GM08714 (cell line): ENCODE data around the gene GBE1.
"Not testable (repeated sequence)": the region's sequence is repeated elsewhere in the genome, so short reads cannot be mapped to it uniquely, and the experiment has no call there.

Experiments
- H3K4me3 ChIP-seq: fragments of 200-500 bp; sonication (Bioruptor generic); 2 replicates; pipeline ENCODE4 v1.5.1; 2014; ENCODE audit warnings: mild to moderate bottlenecking, low read length, inconsistent platforms
- ZNF274 ChIP-seq: IDR thresholded peaks from 2 replicates; pipeline ENCODE4 v1.6.1; 2012; ENCODE audit warnings: mild to moderate bottlenecking, low read depth, low read length

The GBE1 gene

DNA sequence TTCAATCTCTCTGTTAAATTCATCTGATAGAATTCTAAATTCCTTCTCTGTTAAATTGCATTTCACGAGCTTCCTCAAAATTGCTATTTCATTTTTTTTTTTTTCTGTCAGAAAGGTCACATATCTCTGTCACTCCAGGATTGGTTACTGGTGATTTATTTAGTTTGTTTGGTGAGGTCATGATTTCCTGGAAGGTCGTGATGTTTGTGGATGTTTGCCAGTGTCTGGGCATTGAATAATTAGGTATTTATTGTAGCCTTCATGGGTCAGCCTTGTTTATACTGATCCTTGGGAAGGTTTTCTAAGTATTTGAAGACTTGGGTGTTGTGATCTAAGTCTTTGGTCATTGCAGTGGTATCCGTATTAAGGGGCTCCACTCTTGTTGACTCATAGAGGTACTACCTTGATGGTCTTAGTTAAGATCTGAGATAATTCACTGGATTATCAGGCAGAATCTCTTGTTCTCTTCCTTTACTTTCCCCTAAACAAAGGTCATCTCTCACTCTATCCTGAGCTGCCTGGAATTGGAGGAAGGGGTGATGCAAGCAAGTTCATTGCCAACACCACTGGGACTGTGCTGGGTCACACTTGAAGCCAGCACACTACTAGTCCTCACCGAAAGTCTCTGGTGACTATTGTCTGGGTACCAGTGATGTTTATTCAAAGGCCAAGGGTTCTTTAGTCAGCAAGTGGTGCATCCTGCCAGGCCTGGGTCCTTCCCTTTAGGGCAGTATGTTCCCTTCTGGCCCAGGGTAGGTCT lies 231.1 kb downstream of the GBE1 start:
- no peak overlapping the region for H3K4me3 ChIP-seq
- no peak for TF ChIP-seq ZNF274

- no peak for TF ChIP-seq ZNF274
- no peak overlapping the region for H3K4me3 ChIP-seq
Measured at GRCh38 chr3:81521855-81522254, 239.6 kb downstream of the GBE1 start.

DNA sequence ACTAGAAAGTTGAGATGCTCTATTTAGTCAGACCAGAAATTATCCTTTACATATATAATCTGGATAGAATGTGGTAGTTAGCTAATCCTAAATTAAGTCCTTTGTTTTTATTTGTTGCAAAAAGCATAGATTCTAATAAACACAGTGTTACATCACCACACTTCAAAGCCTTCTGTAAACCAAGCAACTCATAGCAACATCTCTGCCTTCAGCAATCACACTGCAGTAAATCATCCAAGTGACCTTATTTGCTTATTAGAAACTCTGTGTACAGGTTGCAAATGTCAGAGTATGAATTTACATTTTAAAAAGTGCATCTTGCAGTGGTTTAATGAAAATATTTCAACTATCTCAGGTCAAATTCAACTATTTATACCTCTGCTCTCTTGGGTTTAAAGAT lies 242.5 kb downstream of the GBE1 start:
- no peak for TF ChIP-seq ZNF274
- H3K4me3 ChIP-seq: no peak overlapping the region

DNA sequence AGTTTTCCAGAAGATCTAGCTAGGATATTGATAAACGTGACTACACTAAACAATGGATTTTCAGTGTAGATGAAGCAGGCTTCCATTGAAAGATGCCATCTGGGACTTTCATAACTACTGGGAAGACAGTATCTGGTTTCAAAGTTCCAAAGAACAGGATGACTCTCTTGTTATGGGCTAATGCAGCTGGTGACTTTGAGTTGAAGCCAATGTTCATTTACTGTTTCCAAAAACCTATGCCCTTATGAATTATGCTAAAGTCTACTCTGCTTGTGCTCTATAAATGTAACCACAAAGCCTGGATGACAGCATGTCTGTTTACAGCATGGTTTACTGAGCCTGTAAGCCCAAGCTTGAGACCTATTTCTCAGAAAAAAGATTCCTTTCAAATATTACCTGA lies 245.4 kb downstream of the GBE1 start:
- TF ChIP-seq ZNF274: no peak
- H3K4me3 ChIP-seq: no peak overlapping the region

- no peak overlapping the region for H3K4me3 ChIP-seq
- no peak for TF ChIP-seq ZNF274
Measured at GRCh38 chr3:81513591-81513990, 247.9 kb downstream of the GBE1 start.

GRCh38 chr3:81503026-81503425 lies 258.4 kb downstream of the GBE1 start:
- no peak overlapping the region for H3K4me3 ChIP-seq
- no peak for TF ChIP-seq ZNF274

GRCh38 chr3:81502236-81502635 lies 259.2 kb downstream of the GBE1 start:
- H3K4me3 ChIP-seq: no peak overlapping the region

GRCh38 chr3:81500039-81500438 lies 261.4 kb downstream of the GBE1 start:
- no peak overlapping the region for H3K4me3 ChIP-seq
- no peak for TF ChIP-seq ZNF274

More at GRCh38 chr3:81502236-81502635, 259.2 kb downstream of the GBE1 start:
- no peak for TF ChIP-seq ZNF274

DNA sequence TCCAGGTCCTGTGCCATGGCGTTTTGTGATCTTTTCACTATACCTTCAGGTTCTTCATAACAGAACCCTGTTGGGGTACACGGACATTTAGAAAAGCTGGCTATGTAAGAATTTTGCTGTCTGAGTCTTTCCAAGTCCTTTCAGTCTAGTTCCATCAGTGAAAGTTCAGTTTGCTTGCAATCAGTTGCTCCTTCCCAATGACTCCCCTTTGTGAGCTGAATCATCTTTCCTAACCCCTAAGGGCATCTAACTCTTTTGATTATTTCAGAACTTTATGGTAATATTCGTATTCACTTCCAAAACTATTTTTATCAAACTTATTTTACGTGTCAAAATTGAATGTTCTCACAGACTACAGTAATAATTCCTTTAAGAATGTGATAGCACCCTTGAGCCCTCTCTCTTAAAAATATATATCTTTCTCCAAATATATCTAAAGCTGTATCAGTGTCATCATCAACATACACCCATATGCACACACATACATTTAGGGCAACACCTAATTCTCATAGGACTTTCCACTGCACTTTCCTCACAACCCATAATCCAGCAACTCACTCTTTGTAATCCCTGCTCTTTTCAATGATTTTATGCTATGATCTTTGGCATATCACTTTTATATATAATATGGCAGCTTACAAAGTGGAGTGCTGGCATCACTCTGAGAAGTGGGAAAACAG lies 263.7 kb downstream of the GBE1 start:
- no peak overlapping the region for H3K4me3 ChIP-seq
- TF ChIP-seq ZNF274: no peak

DNA sequence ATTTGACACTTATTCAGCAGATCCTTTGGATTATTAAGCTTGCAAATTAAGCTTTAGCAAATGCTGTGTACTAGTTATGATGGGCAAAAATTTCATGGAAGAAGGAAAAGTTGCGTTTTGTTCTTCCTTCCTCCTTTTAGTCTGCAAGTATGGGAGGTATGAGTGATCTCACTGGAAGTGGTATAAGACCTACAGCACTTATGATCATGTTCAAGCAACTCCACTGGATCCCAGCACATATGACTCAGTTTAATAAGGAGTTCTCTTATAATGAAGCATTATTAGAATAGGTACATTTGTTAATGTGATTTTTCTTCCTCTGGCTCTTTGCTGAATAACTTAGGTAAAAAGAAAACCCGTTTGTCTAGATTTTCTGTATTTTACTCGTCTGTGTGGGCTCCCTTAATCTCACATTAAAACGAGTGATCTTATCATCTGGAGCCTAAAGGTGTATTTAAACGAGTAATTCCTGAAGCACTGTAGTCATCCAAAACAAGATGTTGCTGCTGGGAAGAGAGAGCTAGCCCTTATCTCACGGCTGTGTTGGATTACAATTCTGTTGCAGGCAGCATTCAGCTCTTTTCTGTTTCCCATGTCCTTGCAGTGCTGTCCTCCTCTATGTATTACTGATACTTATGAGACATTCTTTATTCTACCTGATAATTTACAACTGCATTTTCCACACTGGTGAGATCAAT lies 264.9 kb downstream of the GBE1 start:
- H3K4me3 ChIP-seq: no peak overlapping the region
- TF ChIP-seq ZNF274: no peak

- not testable (repeated sequence) for H3K4me3 ChIP-seq
Measured at GRCh38 chr3:81492471-81492870, 269.0 kb downstream of the GBE1 start.

DNA sequence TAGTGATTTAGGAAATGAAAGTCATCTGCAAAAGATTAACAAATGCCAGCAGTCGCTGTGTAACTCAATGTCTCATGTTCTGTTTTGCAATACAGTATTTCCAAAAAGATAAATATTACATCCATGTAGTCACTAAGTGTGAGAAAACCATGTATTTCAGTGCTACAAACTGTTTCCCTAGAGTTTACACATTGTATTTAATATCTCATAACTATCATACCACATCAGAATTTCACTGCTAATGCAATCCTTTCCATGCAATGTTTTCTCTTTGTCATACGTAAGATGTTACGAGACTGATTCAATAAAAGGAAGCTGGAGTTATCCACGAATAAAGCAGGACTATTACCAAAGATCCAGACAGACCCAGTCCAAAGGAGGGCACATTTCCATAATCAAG lies 269.4 kb downstream of the GBE1 start:
- no peak for TF ChIP-seq ZNF274
- no peak overlapping the region for H3K4me3 ChIP-seq

DNA sequence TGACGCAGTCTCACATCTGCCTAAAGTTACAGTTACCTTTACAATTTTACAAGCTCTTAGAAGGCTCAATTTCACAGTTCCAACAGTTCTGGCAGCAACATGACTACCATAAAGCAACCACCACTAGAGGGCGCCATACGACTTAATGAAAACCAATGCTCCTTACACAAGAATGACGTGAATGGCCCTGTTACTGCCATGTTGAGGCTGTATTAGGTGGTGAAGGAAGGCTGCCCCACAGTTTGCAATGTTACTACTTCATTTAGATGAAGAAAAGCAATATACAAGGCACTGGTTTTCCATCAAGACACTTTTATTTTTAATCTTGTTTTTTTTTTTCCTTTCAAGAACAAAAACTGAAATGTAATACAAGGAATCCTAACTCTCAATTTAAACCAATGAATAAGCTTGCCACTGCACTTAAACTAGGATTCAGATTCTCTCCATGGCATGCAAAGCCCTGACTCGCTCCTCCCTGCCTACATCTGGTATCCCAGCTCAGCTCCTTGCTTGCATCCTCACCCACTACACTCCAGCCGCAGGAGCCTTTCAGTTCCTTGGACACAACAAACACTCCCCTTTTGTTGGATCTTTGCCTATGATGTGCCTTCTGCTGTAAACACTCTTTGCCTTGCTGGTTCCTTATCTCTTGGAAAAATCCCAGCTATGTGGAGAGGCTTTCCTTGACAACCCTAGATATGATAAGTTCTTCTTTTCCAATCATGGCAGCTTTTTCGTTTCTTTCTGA lies 270.7 kb downstream of the GBE1 start:
- no peak overlapping the region for H3K4me3 ChIP-seq
- TF ChIP-seq ZNF274: no peak

GRCh38 chr3:81485444-81485865 lies 276.0 kb downstream of the GBE1 start:
- no peak for TF ChIP-seq ZNF274
- no peak overlapping the region for H3K4me3 ChIP-seq
